CD14-positive monocyte (primary cell): ENCODE results near the gene DUOXA1. TPM values are rescaled to one million over a fixed set of nuclear protein-coding genes. Genes with fewer than 3 reads are reported as not detected.

Experiments used
- DNase-seq, 3 donors: peaks; one replicate each; pipeline ENCODE4 v3.0.0-alpha.2; 2011 to 2022
- H2AFZ ChIP-seq: 2 replicates; pipeline ENCODE4 v1.6.0; 2012; ENCODE audit warnings: mild to moderate bottlenecking, low read depth, low read length, inconsistent platforms; ENCODE audit not compliant: insufficient read depth, poor library complexity, severe bottlenecking
- H3K27ac ChIP-seq, 2 donors: 1 replicate in 1 of 2; 2 replicates in 1 of 2; pipeline ENCODE4 v1.5.1; 2012 to 2013; ENCODE audit warnings: low read length in 2 of 2, control low read depth in 1 of 2, inconsistent platforms in 1 of 2, low read depth in 1 of 2, mild to moderate bottlenecking in 1 of 2
- H3K27me3 ChIP-seq, 2 donors: one replicate each; pipeline versions ENCODE4 v1.6.0 to v1.6.1; 2011 to 2013; ENCODE audit warnings: low read length in 2 of 2; ENCODE audit not compliant: control insufficient read depth in 2 of 2, insufficient read depth in 2 of 2
- H3K36me3 ChIP-seq, 2 donors: replicated peaks in 1 of 2; 1 replicate in 1 of 2; 2 replicates in 1 of 2; pipeline versions ENCODE4 v1.5.1 to v1.6.1; 2012 to 2013; ENCODE audit warnings: low read length in 2 of 2, control low read depth in 1 of 2, inconsistent platforms in 1 of 2, mild to moderate bottlenecking in 1 of 2; ENCODE audit not compliant: insufficient read depth in 2 of 2, control insufficient read depth in 1 of 2
- H3K4me1 ChIP-seq, 2 donors: 1 replicate in 1 of 2; 2 replicates in 1 of 2; pipeline versions ENCODE4 v1.5.1 to v1.6.1; 2012 to 2013; ENCODE audit warnings: low read length in 2 of 2, control low read depth in 1 of 2, inconsistent platforms in 1 of 2, mild to moderate bottlenecking in 1 of 2, moderate library complexity in 1 of 2; ENCODE audit not compliant: insufficient read depth in 2 of 2, control insufficient read depth in 1 of 2
- H3K4me2 ChIP-seq: replicated peaks from 2 replicates; pipeline ENCODE3; 2012; ENCODE audit warnings: low read length, moderate library complexity, mild to moderate bottlenecking; ENCODE audit not compliant: poor library complexity, severe bottlenecking; ENCODE audit errors: extremely low read depth
- H3K4me3 ChIP-seq, 3 experiments: fragments of 200-600 bp in 1 of 3; sonication (generic) in 1 of 3; replicated peaks in 1 of 3; 1 replicate in 2 of 3; 2 replicates in 1 of 3; pipeline ENCODE4 v1.5.1; 2011 to 2013; ENCODE audit warnings: low read length in 3 of 3, mild to moderate bottlenecking in 3 of 3, control low read depth in 2 of 3, low read depth in 2 of 3, inconsistent platforms in 1 of 3, moderate library complexity in 1 of 3
- H3K79me2 ChIP-seq: 2 replicates; pipeline ENCODE4 v1.6.0; 2012; ENCODE audit warnings: mild to moderate bottlenecking, control low read depth, inconsistent platforms, low read length, moderate library complexity; ENCODE audit not compliant: insufficient read depth
- H3K9ac ChIP-seq: 2 replicates; pipeline ENCODE4 v1.6.0; 2017; ENCODE audit warnings: low read length, mild to moderate bottlenecking; ENCODE audit not compliant: insufficient read depth, poor library complexity, severe bottlenecking
- H3K9me3 ChIP-seq, 2 donors: replicated peaks in 1 of 2; 1 replicate in 1 of 2; 2 replicates in 1 of 2; pipeline versions ENCODE4 v1.5.1 to v1.6.1; 2012 to 2013; ENCODE audit warnings: low read length in 2 of 2, control low read depth in 1 of 2; ENCODE audit not compliant: control insufficient read depth in 1 of 2, insufficient read depth in 1 of 2
- H4K20me1 ChIP-seq: 2 replicates; pipeline ENCODE4 v1.6.0; 2012; ENCODE audit warnings: mild to moderate bottlenecking, low read length, control low read depth, moderate library complexity; ENCODE audit not compliant: insufficient read depth
- H3K27ac Mint-ChIP-seq, 7 donors: one replicate each; pipeline ENCODE4 v1.8.0; 2020; ENCODE audit warnings: mild to moderate bottlenecking in 7 of 7, mixed read lengths in 7 of 7, moderate library complexity in 6 of 7, inconsistent platforms in 2 of 7
- H3K27me3 Mint-ChIP-seq, 3 donors: one replicate each; pipeline ENCODE4 v1.8.0; 2021 to 2022; ENCODE audit warnings: low read depth in 3 of 3, mild to moderate bottlenecking in 3 of 3, mixed read lengths in 3 of 3, moderate library complexity in 3 of 3, inconsistent platforms in 1 of 3
- H3K36me3 Mint-ChIP-seq, 2 donors: one replicate each; pipeline ENCODE4 v1.8.0; 2020; ENCODE audit warnings: mixed read lengths in 2 of 2, inconsistent platforms in 1 of 2, mild to moderate bottlenecking in 1 of 2
- H3K4me1 Mint-ChIP-seq: one replicate; pipeline ENCODE4 v1.8.0; 2020; ENCODE audit warnings: mild to moderate bottlenecking, mixed read lengths
- H3K4me3 Mint-ChIP-seq, 2 donors: one replicate each; pipeline ENCODE4 v1.8.0; 2020; ENCODE audit warnings: mild to moderate bottlenecking in 2 of 2, mixed read lengths in 2 of 2, moderate library complexity in 1 of 2
- H3K9me3 Mint-ChIP-seq, 7 donors: one replicate each; pipeline ENCODE4 v1.8.0; 2020 to 2022; ENCODE audit warnings: mixed read lengths in 7 of 7, mild to moderate bottlenecking in 6 of 7, moderate library complexity in 6 of 7, inconsistent platforms in 2 of 7
- CTCF ChIP-seq: fragments of 200-600 bp; IDR thresholded peaks from one replicate; pipeline ENCODE4 v1.8.0; 2022; ENCODE audit warnings: antibody characterized with exemption, mild to moderate bottlenecking
- WGBS: methylation state at CpG from one replicate; pipeline ENCODE4 v1.1.5; 2013; ENCODE audit warnings: missing lambda C conversion rate; ENCODE audit not compliant: insufficient coverage; 5-methylcytosine and 5-hydroxymethylcytosine counted together
- intact Hi-C, 2 donors: fragments of 100-400 bp; cut with micrococcal nuclease; formaldehyde crosslinking; loops; one replicate each; pipeline versions ENCODE4 v1.15.0 to v1.15.1; 2023
- polyA plus RNA-seq, 3 donors: library from polyadenylated mRNA; depleted of rRNA in 1 of 3; unstranded in 2 of 3; stranded (reverse) in 1 of 3; fragments of 300-500 nt in 2 of 3; fragments of >200 nt in 1 of 3; fragmentation: Illumina TruSeq in 2 of 3; gene quantifications; 1 replicate in 2 of 3; 2 replicates in 1 of 3; pipeline ENCODE4 v1.2.3, GENCODE V29; 2012 to 2021

The DUOXA1 gene
- polyA plus RNA-seq, 3 donors, result not detected

GRCh38 chr15:45174577-45174976 lies 44.9 kb upstream of the DUOXA1 start:
- H3K4me3 Mint-ChIP-seq, result no peak overlapping the region
- no peak for TF ChIP-seq CTCF
- Histone ChIP-seq H3K36me3 (no peaks in the 10 kb centered on the region), H3K4me3 (no peak overlapping the region), H3K9me3 (no peaks in the 10 kb centered on the region), H4K20me1 (no peaks in the 10 kb centered on the region), H3K27ac (no peak overlapping the region), H3K27me3 (no peaks in the 10 kb centered on the region), H3K79me2 (no peaks in the 10 kb centered on the region), H3K4me1 (peaks cover 0 to 3% of the 10 kb centered on the region in 2 donors), H3K4me2 (no peak overlapping the region), H2AFZ (no peak overlapping the region), H3K9ac (no peak overlapping the region)
- H3K27ac Mint-ChIP-seq, result no peak overlapping the region
- DNase-seq, result no peak
- H3K9me3 Mint-ChIP-seq, result no peaks in the 10 kb centered on the region
- no peaks in the 10 kb centered on the region for H3K36me3 Mint-ChIP-seq
- no peaks in the 10 kb centered on the region for H3K27me3 Mint-ChIP-seq
- intact Hi-C loops, result loop anchor here in 1 of 2 donors (10.0 kb wide), 1 partner anchor 90 kb away; no protein-coding TSS in a partner anchor
- peaks cover 3% of the 10 kb centered on the region for H3K4me1 Mint-ChIP-seq
- no CpG with 5 or more reads among the region's 2 CpGs for WGBS

- Histone ChIP-seq H4K20me1 (no peaks in the 10 kb centered on the region), H3K4me2 (no peak overlapping the region), H3K36me3 (no peaks in the 10 kb centered on the region), H3K27ac (no peak overlapping the region), H3K9me3 (no peaks in the 10 kb centered on the region), H3K27me3 (no peaks in the 10 kb centered on the region), H3K9ac (no peak overlapping the region), H2AFZ (no peak overlapping the region), H3K4me3 (no peak overlapping the region), H3K79me2 (no peaks in the 10 kb centered on the region), H3K4me1 (no peaks in the 10 kb centered on the region)
- TF ChIP-seq CTCF, result no peak
- Mint-ChIP-seq H3K27me3 (no peaks in the 10 kb centered on the region), H3K4me1 (peaks cover 3% of the 10 kb centered on the region), H3K27ac (no peak overlapping the region), H3K4me3 (no peak overlapping the region), H3K36me3 (no peaks in the 10 kb centered on the region), H3K9me3 (no peaks in the 10 kb centered on the region)
- DNase-seq, result no peak
- intact Hi-C loops, result loop anchor here in 1 of 2 donors (10.0 kb wide), 1 partner anchor 91 kb away; no protein-coding TSS in a partner anchor
- whole genome bisulfite sequencing, result 83% methylated on average over 1 of the region's 6 CpGs
These were observed 44.4 kb upstream of the DUOXA1 start for GRCh38 chr15:45174069-45174468.
